ENCODE measurements around the gene EIF4ENIF1. TPM values are rescaled to one million over a fixed set of nuclear protein-coding genes. Genes with fewer than 3 reads are reported as not detected.

EIF4ENIF1 gene
- total and polyA plus RNA-seq, 9 of the 15 experiments (the other 6 are each of a cell fraction or from before 2014, with no cell fraction given): 2.5 to 24.9 (median 15.8) TPM

DNA sequence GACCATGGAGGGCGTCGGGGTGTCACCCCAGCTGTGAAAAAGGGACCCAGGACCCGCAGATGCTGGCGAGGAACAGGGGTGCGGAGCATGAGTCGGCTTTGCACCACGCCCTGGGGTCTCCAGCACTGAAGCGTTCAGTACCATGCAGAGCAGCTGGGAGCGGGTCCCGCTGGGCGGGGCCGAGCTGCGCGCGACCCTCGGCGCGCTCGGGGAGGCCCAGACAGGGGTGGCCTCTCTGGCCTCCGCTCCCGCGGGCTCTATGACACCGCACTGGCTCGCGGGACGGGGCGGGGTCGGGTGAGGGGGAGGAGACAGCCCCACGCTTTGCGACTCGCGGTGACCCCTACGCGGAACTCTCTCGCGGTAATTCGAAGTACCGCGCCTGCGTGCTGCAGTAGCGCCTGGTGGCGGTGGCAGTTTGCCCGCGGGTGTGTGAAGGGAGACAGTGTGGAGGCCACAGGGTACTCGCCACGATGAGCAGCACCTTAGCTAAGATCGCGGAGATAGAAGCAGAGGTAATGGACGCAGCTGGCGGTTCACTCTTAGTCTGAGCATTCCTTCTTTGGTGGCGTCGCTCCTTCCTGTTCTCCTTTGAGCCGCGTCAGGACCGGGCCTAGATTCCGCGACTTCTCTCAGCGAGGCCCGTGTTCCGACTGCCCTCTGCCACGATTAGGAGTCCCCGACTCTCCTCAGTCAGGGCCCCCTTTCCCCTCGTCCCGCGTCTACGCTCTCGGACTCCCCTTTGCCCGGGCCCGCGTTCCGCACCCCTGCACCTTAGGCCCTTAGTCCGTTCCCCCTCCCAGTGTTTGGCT, 90.2 kb downstream of the EIF4ENIF1 start, which contains the start of gene DRG1 (continued):
- TF ChIP-seq, protein P1, sequence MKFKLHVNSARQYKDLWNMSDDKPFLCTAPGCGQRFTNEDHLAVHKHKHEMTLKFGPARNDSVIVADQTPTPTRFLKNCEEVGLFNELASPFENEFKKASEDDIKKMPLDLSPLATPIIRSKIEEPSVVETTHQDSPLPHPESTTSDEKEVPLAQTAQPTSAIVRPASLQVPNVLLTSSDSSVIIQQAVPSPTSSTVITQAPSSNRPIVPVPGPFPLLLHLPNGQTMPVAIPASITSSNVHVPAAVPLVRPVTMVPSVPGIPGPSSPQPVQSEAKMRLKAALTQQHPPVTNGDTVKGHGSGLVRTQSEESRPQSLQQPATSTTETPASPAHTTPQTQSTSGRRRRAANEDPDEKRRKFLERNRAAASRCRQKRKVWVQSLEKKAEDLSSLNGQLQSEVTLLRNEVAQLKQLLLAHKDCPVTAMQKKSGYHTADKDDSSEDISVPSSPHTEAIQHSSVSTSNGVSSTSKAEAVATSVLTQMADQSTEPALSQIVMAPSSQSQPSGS (CRISPR knock-in tag; IDR thresholded peaks at IDR 0.05): peak; percentile 63; the same call in 1 of the 2 replicates
- TF ChIP-seq, protein P2, sequence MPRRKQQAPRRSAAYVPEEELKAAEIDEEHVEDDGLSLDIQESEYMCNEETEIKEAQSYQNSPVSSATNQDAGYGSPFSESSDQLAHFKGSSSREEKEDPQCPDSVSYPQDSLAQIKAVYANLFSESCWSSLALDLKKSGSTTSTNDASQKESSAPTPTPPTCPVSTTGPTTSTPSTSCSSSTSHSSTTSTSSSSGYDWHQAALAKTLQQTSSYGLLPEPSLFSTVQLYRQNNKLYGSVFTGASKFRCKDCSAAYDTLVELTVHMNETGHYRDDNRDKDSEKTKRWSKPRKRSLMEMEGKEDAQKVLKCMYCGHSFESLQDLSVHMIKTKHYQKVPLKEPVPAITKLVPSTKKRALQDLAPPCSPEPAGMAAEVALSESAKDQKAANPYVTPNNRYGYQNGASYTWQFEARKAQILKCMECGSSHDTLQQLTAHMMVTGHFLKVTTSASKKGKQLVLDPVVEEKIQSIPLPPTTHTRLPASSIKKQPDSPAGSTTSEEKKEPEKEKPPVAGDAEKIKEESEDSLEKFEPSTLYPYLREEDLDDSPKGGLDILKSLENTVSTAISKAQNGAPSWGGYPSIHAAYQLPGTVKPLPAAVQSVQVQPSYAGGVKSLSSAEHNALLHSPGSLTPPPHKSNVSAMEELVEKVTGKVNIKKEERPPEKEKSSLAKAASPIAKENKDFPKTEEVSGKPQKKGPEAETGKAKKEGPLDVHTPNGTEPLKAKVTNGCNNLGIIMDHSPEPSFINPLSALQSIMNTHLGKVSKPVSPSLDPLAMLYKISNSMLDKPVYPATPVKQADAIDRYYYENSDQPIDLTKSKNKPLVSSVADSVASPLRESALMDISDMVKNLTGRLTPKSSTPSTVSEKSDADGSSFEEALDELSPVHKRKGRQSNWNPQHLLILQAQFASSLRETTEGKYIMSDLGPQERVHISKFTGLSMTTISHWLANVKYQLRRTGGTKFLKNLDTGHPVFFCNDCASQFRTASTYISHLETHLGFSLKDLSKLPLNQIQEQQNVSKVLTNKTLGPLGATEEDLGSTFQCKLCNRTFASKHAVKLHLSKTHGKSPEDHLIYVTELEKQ (CRISPR knock-in tag; IDR thresholded peaks at IDR 0.05): no peak
- TF ChIP-seq RNF2 (IDR thresholded peaks at IDR 0.05) (0 out of 2 replicates have a peak, but pooled peaks have one; percentile 17), PRPF4 (IDR thresholded peaks at IDR 0.05; ENCODE audit: insufficient read depth, low read depth, low read length, poor library complexity, severe bottlenecking) (no peak)
